Lower lobe of right lung (tissue), 2 donors: ENCODE measurements around the gene HECTD1. TPM values are rescaled to one million over a fixed set of nuclear protein-coding genes. Genes with fewer than 3 reads are reported as not detected.
"Not testable (repeated sequence)": the region's sequence is repeated elsewhere in the genome, so short reads cannot be mapped to it uniquely, and the experiment has no call there.

Experiments
- ATAC-seq, 2 donors: fragments of 200-7000 bp; cut with Tn5 transposase; one replicate each; pipeline ENCODE4 v1.9.1; 2020 to 2022; ENCODE audit warnings: mild to moderate bottlenecking in 2 of 2, moderate library complexity in 2 of 2
- DNase-seq: peaks from one replicate; pipeline ENCODE4 v3.0.0-alpha.2; 2020
- H3K27ac ChIP-seq: fragments of 200-600 bp; one replicate; pipeline ENCODE4 v1.8.0; 2022
- H3K27me3 ChIP-seq: fragments of 200-600 bp; one replicate; pipeline ENCODE4 v1.8.0; 2022; ENCODE audit warnings: low read depth
- H3K36me3 ChIP-seq: fragments of 200-600 bp; one replicate; pipeline ENCODE4 v1.8.0; 2022; ENCODE audit warnings: mild to moderate bottlenecking
- H3K4me1 ChIP-seq: fragments of 200-600 bp; one replicate; pipeline ENCODE4 v1.8.0; 2022
- H3K4me3 ChIP-seq: fragments of 200-600 bp; one replicate; pipeline ENCODE4 v1.8.0; 2022; ENCODE audit warnings: mild to moderate bottlenecking
- H3K9me3 ChIP-seq: fragments of 200-600 bp; one replicate; pipeline ENCODE4 v1.8.0; 2022
- intact Hi-C: fragments of 100-400 bp; cut with DNase I; formaldehyde crosslinking; loops from one replicate; pipeline ENCODE4 v1.11.0; 2022
- total RNA-seq: library from RNA; stranded (reverse); fragmentation: NEBNext Ultra II Directional; extraction: Animal tissue kit (Norgen Biotek cat#: 25700); gene quantifications from one replicate; pipeline ENCODE4 v1.2.1, GENCODE V29; 2021
- TF ChIP-seq, protein P1 (sequence below): fragments of 200-600 bp; IDR thresholded peaks from one replicate; pipeline ENCODE4 v1.8.0; 2022; ENCODE audit warnings: antibody characterized with exemption, mild to moderate bottlenecking
- donor health status: DM: no; HTN: yes; CAD: no; lungs with severe emphysema.

HECTD1 gene
- total RNA-seq, 1 donor from 2014 or later: 166 TPM

DNA sequence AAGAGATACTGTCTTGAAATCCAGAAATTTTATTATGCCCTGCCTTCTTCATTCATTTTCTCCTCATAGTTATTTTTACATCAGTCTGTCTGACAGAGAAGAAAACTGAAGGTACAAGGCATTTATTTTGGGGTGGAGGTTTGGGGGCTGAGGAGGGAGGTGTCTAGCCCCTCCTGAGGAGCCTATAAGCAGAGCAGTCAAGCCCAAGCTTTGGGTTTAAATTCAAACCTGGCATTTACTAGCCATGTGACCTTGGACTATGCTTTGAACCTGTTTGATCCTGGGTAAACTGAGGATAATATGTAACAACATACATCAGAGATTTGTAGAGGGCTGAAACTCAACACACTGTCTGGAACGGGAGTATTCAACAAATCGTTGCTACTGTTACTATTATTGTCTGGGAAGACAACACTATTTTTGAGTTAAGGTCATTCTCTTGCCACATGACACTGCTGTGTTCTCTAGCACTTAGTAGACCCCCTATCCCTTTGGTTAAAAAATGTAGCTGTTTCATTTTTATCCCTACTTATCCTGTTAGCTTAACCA lies 115.4 kb downstream of the HECTD1 start:
- no peak for ATAC-seq
- Histone ChIP-seq H3K36me3 (peaks cover 6% of the 10 kb centered on the region), H3K4me3 (no peak overlapping the region), H3K4me1 (peaks cover 16% of the 10 kb centered on the region), H3K27ac (no peak overlapping the region), H3K9me3 (no peaks in the 10 kb centered on the region), H3K27me3 (no peaks in the 10 kb centered on the region)
- no peak for DNase-seq
- intact Hi-C loops: no loop called here
- TF ChIP-seq, protein P1, sequence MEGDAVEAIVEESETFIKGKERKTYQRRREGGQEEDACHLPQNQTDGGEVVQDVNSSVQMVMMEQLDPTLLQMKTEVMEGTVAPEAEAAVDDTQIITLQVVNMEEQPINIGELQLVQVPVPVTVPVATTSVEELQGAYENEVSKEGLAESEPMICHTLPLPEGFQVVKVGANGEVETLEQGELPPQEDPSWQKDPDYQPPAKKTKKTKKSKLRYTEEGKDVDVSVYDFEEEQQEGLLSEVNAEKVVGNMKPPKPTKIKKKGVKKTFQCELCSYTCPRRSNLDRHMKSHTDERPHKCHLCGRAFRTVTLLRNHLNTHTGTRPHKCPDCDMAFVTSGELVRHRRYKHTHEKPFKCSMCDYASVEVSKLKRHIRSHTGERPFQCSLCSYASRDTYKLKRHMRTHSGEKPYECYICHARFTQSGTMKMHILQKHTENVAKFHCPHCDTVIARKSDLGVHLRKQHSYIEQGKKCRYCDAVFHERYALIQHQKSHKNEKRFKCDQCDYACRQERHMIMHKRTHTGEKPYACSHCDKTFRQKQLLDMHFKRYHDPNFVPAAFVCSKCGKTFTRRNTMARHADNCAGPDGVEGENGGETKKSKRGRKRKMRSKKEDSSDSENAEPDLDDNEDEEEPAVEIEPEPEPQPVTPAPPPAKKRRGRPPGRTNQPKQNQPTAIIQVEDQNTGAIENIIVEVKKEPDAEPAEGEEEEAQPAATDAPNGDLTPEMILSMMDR: no peak

- TF ChIP-seq, protein P1: no peak
- Histone ChIP-seq H3K4me3 (no peak overlapping the region), H3K27ac (peak overlapping the region; percentile 73), H3K9me3 (no peaks in the 10 kb centered on the region), H3K27me3 (no peaks in the 10 kb centered on the region), H3K36me3 (no peaks in the 10 kb centered on the region), H3K4me1 (peaks cover 16% of the 10 kb centered on the region)
- intact Hi-C loops: no loop called here
- DNase-seq (no peak), ATAC-seq (peak; percentile 91 to 93)
These were observed 116.5 kb downstream of the HECTD1 start for GRCh38 chr14:31090883-31091764.

GRCh38 chr14:31086466-31086865 lies 121.1 kb downstream of the HECTD1 start:
- H3K4me3 ChIP-seq, DNase-seq, H3K27ac ChIP-seq, intact Hi-C loops, H3K27me3 ChIP-seq, H3K9me3 ChIP-seq, H3K36me3 ChIP-seq, ATAC-seq: not testable (repeated sequence)
- H3K4me1 ChIP-seq: peaks cover 15% of the 10 kb centered on the region

- no peaks in the 10 kb centered on the region for H3K27me3 ChIP-seq
- intact Hi-C loops: no loop called here
- no peaks in the 10 kb centered on the region for H3K9me3 ChIP-seq
- ATAC-seq: no peak
- TF ChIP-seq, protein P1: no peak
- H3K27ac ChIP-seq: no peak overlapping the region
- H3K4me3 ChIP-seq: no peak overlapping the region
- peaks cover 11% of the 10 kb centered on the region for H3K36me3 ChIP-seq
- DNase-seq: no peak
- peaks cover under 1% of the 10 kb centered on the region for H3K4me1 ChIP-seq
These were observed 122.6 kb downstream of the HECTD1 start for GRCh38 chr14:31085027-31085426.

GRCh38 chr14:31084385-31084784 lies 123.2 kb downstream of the HECTD1 start:
- ATAC-seq (peak; percentile 55 to 73), DNase-seq (no peak)
- H3K9me3 ChIP-seq: no peaks in the 10 kb centered on the region
- no peaks in the 10 kb centered on the region for H3K4me1 ChIP-seq
- intact Hi-C loops: no loop called here
- H3K4me3 ChIP-seq: no peak overlapping the region
- H3K36me3 ChIP-seq: peaks cover 11% of the 10 kb centered on the region
- no peaks in the 10 kb centered on the region for H3K27me3 ChIP-seq
- H3K27ac ChIP-seq: no peak overlapping the region
- TF ChIP-seq, protein P1: no peak

DNA sequence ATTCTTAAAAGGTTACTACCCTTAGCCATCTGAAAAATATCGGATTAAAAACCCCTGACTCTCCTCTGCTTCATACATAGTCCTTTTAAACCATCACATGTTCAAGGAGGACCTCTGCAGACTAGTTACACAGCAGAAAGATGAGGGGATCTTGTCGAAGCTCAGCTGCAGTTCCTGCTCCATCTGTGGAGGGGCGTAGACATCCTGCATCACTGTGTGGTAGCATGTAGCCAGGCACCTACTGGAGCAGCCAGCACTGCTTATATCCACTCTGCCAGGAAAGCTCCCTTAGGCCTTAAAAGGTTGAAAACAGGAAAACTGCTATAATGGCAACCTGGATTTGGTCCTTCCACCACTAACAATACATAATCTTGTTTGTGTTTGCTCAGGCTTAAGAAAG lies 123.8 kb downstream of the HECTD1 start:
- H3K4me1 ChIP-seq: no peaks in the 10 kb centered on the region
- intact Hi-C loops: no loop called here
- ATAC-seq (no peak), DNase-seq (no peak)
- no peak overlapping the region for H3K27ac ChIP-seq
- no peaks in the 10 kb centered on the region for H3K27me3 ChIP-seq
- H3K9me3 ChIP-seq: no peaks in the 10 kb centered on the region
- no peak overlapping the region for H3K4me3 ChIP-seq
- TF ChIP-seq, protein P1: no peak
- H3K36me3 ChIP-seq: peaks cover 11% of the 10 kb centered on the region
